ENCODE measurements around the gene SH3GL1.

The SH3GL1 gene

DNA sequence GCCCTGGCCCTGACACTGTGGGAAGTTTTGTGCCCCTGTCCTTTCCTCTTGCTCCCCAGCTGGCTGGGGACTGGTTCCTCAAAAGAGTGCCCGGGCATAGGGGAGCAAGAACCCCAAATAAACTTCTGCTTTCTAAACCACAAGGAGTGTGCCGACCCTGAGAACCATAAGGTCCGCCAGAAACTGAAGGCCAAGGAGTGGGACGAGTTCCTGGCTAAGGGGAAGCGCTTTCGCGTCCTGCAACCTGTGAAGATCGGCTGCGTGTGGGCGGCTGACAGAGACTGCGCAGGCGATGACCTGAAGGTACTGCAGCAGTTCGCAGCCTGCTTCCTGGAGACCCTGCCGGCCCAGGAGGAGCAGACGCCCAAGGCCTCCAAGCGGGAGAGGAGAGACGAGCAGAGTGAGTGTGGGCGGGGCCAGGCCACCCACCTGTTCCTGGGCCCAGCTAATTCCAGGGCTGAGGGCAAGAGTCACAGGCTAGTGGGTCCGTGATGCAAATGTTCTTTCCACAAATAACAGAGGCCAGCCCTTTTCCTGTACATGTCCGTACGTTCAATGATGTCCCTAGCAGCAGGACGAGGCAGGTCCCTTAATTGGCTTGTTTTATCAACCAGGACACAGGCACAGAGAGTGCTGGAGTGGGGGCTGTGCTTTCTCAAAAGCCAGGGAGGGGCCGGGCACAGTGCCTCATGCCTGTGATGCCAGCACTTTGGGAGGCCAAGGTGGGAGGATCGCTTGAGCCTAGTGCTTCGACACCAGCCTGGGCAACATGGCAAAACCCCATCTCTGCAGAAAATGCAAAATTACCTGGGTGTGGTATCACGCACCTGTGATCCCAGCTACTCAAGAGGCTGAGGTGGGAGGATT, 31.7 kb upstream of the SH3GL1 start:
- no peak for DNase-seq

GRCh38 chr19:4431296-4431695, 30.9 kb upstream of the SH3GL1 start:
- DNase-seq, result no peak

- no peak for DNase-seq
Observed at GRCh38 chr19:4430760-4431159, 30.4 kb upstream of the SH3GL1 start.

GRCh38 chr19:4429771-4430171, 29.4 kb upstream of the SH3GL1 start:
- no peak for DNase-seq

- DNase-seq, result no peak
Observed at GRCh38 chr19:4429256-4429655, 28.9 kb upstream of the SH3GL1 start.

- no peak for DNase-seq
Observed at GRCh38 chr19:4428326-4428975, 28.1 kb upstream of the SH3GL1 start.

GRCh38 chr19:4425537-4425936, 25.2 kb upstream of the SH3GL1 start:
- DNase-seq, result no peak

DNA sequence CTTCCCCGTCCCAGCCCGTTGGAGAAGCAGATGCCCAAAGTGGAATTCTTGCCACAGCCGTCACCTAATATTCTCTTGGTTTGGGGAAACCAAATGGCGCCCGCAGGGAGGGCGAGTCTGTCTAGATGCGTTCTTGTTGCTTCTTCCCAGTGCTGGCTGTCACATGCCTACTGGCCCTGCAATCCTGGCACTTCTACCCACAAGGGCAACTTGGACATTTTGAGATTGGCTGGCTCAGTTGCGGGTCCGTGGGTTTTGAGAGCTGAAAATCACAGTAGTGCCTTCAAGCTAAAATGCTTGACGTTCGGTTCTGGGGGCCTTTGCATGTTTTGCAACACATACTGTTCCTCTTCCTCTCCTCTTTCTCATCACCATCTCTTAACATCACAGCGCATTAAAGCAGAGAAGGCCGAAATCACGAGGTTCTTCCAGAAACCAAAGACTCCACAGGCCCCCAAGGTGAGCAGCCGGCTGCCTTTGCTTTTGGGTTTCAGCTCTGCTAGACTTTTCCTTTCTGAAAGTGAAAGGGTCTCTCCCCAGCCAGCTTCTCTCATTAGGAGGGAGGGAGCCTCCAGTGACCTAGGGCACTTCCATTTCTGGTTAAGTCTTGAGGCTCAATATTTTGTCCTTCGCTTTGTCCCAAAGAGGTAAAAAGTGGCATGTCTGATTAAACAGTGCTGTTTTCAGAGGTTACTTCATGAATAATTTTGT, 23.2 kb upstream of the SH3GL1 start:
- no peak for DNase-seq

DNA sequence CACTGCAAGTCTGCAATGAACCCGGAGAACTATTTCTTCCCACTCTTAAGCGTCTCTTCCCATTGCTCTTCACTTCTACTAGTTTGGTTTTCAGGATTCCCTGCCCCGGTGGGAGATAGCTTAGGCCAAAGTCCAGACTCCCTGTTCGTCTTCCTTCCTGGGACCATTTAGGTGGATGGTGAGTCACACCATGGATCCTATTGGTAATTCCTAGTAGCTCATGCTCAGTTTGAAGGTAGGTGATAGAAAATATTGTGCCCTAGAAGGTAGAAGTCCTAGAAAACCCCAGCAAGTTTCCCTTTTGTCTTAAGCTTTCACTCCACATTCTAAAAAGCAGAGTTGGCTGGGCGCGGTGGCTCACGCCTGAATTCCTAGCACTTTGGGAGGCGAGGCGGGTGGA, 15.9 kb upstream of the SH3GL1 start:
- no peak for DNase-seq

GRCh38 chr19:4415352-4415751, 15.0 kb upstream of the SH3GL1 start:
- DNase-seq, result no peak

GRCh38 chr19:4414800-4415321, 14.5 kb upstream of the SH3GL1 start:
- DNase-seq, result no peak

- DNase-seq, result no peak
Observed at GRCh38 chr19:4414144-4414799, 13.9 kb upstream of the SH3GL1 start.

DNA sequence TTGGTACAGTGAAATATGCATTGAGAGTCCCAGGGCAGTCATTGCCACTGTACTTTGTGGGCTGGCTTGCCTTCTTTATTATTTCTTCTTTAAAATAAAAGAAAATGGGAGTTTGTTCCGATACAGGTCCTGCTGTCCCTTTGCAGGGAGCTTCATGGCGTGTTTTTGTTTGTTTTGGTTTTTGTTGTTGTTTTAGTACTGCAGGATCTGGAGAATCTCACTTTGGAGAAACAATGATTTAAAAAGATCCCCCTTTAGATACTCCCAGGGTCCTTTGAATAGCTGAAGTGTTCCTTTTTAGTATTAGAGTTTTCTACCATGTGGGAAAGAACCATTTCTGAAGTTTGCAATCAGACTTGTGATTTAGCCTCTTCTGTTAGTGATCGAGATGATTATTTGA, 13.2 kb upstream of the SH3GL1 start:
- no peak for DNase-seq

GRCh38 chr19:4409123-4409933, 9.0 kb upstream of the SH3GL1 start:
- DNase-seq, result no peak

DNA sequence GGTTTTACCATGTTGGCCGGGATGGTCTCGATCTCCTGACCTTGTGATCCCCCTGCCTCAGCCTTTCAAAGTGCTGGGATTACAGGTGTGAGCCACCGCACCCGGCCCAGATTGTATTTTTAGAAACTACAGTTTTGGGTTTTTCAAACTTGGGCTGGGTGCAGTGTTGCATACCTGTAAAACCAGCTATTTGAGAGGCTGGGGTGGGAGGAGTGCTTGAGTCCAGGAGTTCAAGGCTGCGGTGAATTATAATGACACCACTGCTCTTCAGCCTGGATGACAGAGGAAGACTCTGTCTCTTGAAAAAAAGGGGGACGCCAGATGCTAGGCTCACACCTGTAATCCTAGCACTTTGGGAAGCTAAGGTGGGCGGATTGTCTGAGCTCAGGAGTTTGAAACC, 6.3 kb upstream of the SH3GL1 start:
- no peak for DNase-seq

- DNase-seq, result no peak
Observed at GRCh38 chr19:4405977-4406376, 5.6 kb upstream of the SH3GL1 start.

- DNase-seq, result no peak
Observed at GRCh38 chr19:4403005-4403761, 2.8 kb upstream of the SH3GL1 start.

GRCh38 chr19:4402171-4403004, 2.0 kb upstream of the SH3GL1 start, which contains the start of gene CHAF1A:
Gene CHAF1A, plus strand, starts transcription at chr19:4402640. Its CDS starts 123 bp downstream, at chr19:4402763.
- peak; percentile 100 for DNase-seq

DNA sequence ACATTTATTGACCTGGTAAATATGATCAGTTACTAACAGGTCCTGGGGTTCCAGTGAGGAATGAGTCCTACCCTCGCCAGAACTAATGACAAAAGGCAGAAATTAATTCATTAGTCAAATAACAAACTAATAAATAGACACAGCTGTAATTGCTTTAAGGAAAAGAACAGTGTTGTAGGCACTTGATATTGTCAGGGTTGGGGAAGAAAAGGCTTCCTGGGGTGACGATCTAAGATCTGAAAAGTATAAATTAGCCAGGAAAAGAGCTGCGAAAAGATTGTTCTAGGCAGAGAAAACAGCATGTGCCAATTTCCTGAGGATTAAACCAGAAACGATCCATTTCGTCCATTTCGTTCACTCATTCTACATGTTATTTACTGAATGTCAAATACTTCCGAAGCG, 1.4 kb upstream of the SH3GL1 start:
- no peak for DNase-seq

DNA sequence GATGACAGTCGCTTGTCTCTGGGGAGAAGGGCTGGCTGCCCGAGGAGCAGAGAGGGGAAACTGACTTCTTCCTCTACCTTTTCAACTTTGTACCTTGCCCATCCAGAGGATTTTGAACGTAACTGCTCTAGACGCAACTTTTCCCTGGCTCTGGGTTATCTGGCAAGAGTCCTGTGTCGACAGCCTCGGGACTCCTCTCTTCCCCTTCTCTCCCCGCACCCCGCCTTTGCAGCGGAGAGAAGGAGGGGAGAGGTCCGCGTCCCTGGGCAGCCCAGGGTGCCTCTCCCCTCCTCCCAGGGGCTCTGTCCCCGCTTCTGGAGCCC, 574 bp downstream of the SH3GL1 start:
- DNase-seq, result no peak

Data from right hindlimb (tissue), 1 donor.